Measurements from ENCODE around the gene PRKAB2. TPM values are rescaled to one million over a fixed set of nuclear protein-coding genes. Genes with fewer than 3 reads are reported as not detected.

PRKAB2 gene, protein sequence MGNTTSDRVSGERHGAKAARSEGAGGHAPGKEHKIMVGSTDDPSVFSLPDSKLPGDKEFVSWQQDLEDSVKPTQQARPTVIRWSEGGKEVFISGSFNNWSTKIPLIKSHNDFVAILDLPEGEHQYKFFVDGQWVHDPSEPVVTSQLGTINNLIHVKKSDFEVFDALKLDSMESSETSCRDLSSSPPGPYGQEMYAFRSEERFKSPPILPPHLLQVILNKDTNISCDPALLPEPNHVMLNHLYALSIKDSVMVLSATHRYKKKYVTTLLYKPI
- 36.0 and 46.0 TPM in 2 replicates for total RNA-seq (2014; rRNA removed; shearing (Covaris generic))

- H3K27me3 ChIP-seq (ENCODE audit: control insufficient read depth, insufficient read depth, low read length) = no peaks in the 10 kb centered on the region
- H3K36me3 ChIP-seq (replicated peaks; ENCODE audit: control insufficient read depth, insufficient read depth, low read length) = no peaks in the 10 kb centered on the region
- peak within 1 kb of the TSS; percentile 100 for H3K4me3 ChIP-seq (ENCODE audit: insufficient read depth, low read depth, low read length)
- peak; percentile 96 for DNase-seq
These were observed at the start of gene PRKAB2 for GRCh38 chr1:147172168-147173016. Gene PRKAB2, minus strand, starts transcription at chr1:147172470. Its CDS starts 326 bp downstream, at chr1:147172144.

DNA sequence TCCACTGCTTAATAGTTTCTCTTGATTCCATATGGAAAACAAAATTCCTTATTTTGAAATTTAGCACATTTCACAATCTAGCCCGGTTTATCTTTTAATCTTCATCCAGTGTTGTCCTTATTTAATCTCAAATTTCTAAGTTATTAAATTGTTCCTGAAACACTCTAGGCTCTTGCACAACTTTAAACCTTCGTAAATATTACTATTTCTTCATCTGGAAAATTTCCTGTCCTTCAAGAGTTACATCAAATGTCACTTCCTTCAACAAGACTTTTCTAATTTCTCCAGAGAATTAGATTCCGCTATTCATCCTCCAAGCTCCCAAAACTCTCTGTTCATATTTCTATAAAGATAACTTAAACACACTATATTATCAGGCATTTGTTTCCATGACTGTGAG lies 46.3 kb upstream of the PRKAB2 start:
- H3K4me3 ChIP-seq (ENCODE audit: insufficient read depth, low read depth, low read length) = no peak overlapping the region
- no peaks in the 10 kb centered on the region for H3K36me3 ChIP-seq (replicated peaks; ENCODE audit: control insufficient read depth, insufficient read depth, low read length)
- no peaks in the 10 kb centered on the region for H3K27me3 ChIP-seq (ENCODE audit: control insufficient read depth, insufficient read depth, low read length)
- DNase-seq = no peak

DNA sequence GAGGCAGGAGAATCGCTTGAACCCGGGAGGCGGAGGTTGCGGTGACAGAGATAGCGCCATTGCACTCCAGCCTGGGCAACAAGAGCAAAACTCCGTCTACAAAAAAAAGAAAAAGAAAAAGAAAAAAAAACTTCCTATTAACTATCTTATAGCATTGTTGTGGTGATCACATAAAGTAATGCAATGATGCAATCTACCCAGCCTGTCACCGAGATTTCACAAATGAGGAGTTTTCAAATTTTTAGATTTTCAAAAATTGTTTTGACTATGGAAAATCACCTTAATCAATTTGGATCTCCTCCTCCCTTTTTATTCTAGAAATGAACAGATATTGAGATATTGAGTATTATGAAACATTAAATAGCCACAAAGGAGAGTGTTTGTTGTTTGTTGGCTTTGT lies 44.9 kb upstream of the PRKAB2 start:
- no peak for DNase-seq
- Histone ChIP-seq H3K36me3 (replicated peaks; ENCODE audit: control insufficient read depth, insufficient read depth, low read length) (no peaks in the 10 kb centered on the region), H3K27me3 (ENCODE audit: control insufficient read depth, insufficient read depth, low read length) (no peaks in the 10 kb centered on the region), H3K4me3 (ENCODE audit: insufficient read depth, low read depth, low read length) (no peak overlapping the region)

- Histone ChIP-seq H3K27me3 (ENCODE audit: control insufficient read depth, insufficient read depth, low read length) (no peaks in the 10 kb centered on the region), H3K4me3 (ENCODE audit: insufficient read depth, low read depth, low read length) (no peak overlapping the region), H3K36me3 (replicated peaks; ENCODE audit: control insufficient read depth, insufficient read depth, low read length) (no peaks in the 10 kb centered on the region)
- no peak for DNase-seq
These were observed 43.9 kb upstream of the PRKAB2 start for GRCh38 chr1:147216124-147216523.

DNA sequence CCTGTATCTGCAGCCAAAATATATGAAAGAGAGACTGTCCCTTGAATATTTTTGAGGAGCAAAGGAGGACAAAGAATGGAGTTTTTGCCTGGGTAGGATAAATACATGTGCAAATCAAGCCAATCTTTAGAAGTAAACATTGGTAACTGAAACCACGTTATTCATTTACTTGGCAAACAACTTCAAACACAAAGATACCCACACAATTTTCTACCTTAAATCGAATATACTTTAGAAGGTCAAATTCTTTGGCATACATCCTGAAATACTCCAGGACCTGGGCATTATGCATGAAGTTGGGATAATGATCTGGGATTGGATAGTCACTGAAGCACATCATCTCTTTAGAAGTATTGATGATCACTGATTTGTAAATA lies 43.3 kb upstream of the PRKAB2 start:
- no peaks in the 10 kb centered on the region for H3K36me3 ChIP-seq (replicated peaks; ENCODE audit: control insufficient read depth, insufficient read depth, low read length)
- no peak for DNase-seq
- H3K27me3 ChIP-seq (ENCODE audit: control insufficient read depth, insufficient read depth, low read length) = no peaks in the 10 kb centered on the region

DNA sequence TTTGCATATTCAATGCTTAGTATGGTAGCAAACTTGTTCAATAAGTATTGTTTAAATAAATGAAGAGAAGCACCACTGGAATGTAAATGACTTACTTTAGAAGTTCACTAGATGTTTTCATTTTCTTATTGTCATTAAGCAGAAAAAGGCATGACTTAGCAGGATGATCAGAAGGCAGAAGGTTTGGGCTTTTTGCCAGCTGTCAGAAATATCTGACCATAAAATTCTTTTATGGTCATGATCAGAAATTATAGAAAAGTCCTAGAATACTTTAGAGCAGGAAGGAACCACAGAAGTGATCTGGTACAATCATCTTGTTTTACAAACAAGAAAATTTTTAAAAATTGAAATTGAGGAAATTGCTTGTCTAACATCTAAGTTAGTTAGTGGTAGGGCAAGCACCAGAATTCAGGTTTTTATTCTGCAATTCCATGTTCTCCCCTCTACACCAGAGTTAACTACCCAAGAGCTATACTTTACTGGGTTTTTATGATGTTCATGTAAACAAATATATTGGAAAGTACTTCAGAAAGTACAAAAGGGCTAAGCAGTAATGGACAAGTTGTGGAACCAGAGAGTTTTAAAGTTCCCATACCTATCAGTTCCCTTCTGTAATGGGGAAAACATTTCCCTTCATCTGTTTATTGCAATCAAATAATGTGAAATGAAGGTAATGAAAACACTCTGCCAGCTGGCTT lies 42.7 kb upstream of the PRKAB2 start:
- Histone ChIP-seq H3K36me3 (replicated peaks; ENCODE audit: control insufficient read depth, insufficient read depth, low read length) (no peaks in the 10 kb centered on the region), H3K4me3 (ENCODE audit: insufficient read depth, low read depth, low read length) (no peak overlapping the region), H3K27me3 (ENCODE audit: control insufficient read depth, insufficient read depth, low read length) (no peaks in the 10 kb centered on the region)
- no peak for DNase-seq

More for the DNA sequence above, 43.3 kb upstream of the PRKAB2 start:
- H3K4me3 ChIP-seq (ENCODE audit: insufficient read depth, low read depth, low read length) = no peak overlapping the region

GRCh38 chr1:147214325-147214724 lies 42.1 kb upstream of the PRKAB2 start:
- H3K4me3 ChIP-seq (ENCODE audit: insufficient read depth, low read depth, low read length) = no peak overlapping the region
- H3K27me3 ChIP-seq (ENCODE audit: control insufficient read depth, insufficient read depth, low read length) = no peaks in the 10 kb centered on the region; the same call in 1 of the 2 replicates
- H3K36me3 ChIP-seq (replicated peaks; ENCODE audit: control insufficient read depth, insufficient read depth, low read length) = no peaks in the 10 kb centered on the region
- DNase-seq = no peak

DNA sequence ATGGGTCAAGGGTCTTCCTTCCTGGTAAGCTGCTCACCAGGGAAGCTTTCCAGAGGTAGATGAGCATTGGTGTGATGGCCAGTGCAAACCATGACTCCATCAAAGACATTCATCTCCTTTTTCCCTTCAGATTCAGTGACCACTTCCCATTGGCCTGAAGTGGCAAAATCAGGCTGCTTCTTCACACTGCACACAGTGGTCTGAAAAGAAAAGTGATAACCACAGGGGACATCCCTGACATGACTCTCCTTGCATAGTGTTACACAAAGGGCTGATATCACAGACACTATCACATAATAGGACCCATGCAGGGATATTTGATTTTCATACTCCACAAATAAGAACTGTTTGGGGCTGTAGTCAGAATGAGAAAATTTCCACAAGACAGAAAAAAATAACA lies 41.0 kb upstream of the PRKAB2 start:
- no peak for DNase-seq
- Histone ChIP-seq H3K36me3 (replicated peaks; ENCODE audit: control insufficient read depth, insufficient read depth, low read length) (no peaks in the 10 kb centered on the region), H3K4me3 (ENCODE audit: insufficient read depth, low read depth, low read length) (no peak overlapping the region), H3K27me3 (ENCODE audit: control insufficient read depth, insufficient read depth, low read length) (no peaks in the 10 kb centered on the region; the same call in 1 of the 2 replicates)

DNA sequence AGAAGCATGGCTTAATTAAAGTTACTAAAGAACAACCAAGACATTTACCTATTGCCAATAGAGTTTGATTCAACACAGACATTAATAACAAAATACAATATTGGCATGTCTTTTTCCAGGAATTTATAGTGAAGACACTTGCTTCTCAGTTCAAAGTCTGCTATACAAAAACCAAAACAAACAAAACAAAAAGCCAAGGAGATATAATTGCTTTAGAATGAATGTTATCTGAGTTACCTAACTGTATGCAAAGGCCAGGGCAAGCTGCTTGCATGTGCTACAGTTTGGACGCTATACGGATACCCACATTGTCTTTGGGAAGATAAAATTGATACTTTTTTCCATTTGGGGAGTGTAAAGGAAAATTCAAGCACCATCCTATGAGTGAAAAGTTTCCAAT lies 39.3 kb upstream of the PRKAB2 start:
- Histone ChIP-seq H3K36me3 (replicated peaks; ENCODE audit: control insufficient read depth, insufficient read depth, low read length) (no peaks in the 10 kb centered on the region), H3K27me3 (ENCODE audit: control insufficient read depth, insufficient read depth, low read length) (no peaks in the 10 kb centered on the region; the same call in 1 of the 2 replicates), H3K4me3 (ENCODE audit: insufficient read depth, low read depth, low read length) (no peak overlapping the region)
- DNase-seq = no peak

- DNase-seq = no peak
- H3K27me3 ChIP-seq (ENCODE audit: control insufficient read depth, insufficient read depth, low read length) = no peaks in the 10 kb centered on the region; the same call in 1 of the 2 replicates
- no peaks in the 10 kb centered on the region for H3K36me3 ChIP-seq (replicated peaks; ENCODE audit: control insufficient read depth, insufficient read depth, low read length)
- no peak overlapping the region for H3K4me3 ChIP-seq (ENCODE audit: insufficient read depth, low read depth, low read length)
These were observed 38.7 kb upstream of the PRKAB2 start for GRCh38 chr1:147210987-147211386.

DNA sequence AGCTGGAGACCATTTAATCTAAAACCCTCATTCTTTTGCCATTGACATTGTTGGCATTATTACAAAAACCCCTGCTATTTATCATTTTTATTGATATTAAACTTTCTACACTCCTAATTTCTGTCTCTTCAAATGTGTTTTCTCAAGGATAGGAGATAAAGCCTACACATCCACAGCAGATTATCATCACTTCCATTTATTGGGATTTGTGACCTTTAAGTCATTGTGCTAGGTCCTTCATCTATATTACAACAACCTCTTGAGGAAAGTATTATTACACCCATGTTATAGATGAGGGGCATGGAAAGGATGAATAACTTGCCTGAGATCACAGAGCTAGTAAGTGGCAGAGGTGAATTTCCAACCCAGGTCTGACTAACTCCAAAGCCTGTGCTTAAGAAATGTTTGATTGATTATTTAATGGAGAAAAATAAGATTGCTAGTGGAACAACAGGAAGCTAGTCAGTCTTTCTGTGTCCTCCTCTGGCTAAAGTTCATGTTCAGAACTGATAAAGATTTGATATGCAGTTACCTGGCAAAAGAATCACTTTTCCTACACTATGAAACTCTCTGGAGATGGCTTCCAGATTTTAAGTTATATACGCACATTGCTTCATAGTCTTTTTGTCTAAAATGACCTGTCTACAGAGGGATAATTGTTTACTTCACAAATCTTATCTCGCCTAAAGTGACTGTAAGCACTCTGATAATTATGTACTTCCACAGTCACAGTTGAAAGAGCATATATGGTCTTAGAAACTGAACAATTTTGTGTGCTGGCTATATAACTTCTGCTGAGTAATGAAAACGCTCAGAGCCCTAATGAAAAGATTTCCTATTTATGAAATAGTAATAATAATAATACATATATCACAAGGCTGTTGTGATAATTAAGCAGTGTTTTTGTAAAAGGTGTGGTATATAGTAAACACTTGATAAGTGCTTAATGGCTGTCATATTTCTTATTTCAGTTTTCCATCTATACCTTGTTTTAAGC lies 37.9 kb upstream of the PRKAB2 start:
- no peaks in the 10 kb centered on the region for H3K36me3 ChIP-seq (replicated peaks; ENCODE audit: control insufficient read depth, insufficient read depth, low read length)
- DNase-seq = no peak
- H3K27me3 ChIP-seq (ENCODE audit: control insufficient read depth, insufficient read depth, low read length) = no peaks in the 10 kb centered on the region; the same call in 1 of the 2 replicates
- H3K4me3 ChIP-seq (ENCODE audit: insufficient read depth, low read depth, low read length) = no peak overlapping the region

DNA sequence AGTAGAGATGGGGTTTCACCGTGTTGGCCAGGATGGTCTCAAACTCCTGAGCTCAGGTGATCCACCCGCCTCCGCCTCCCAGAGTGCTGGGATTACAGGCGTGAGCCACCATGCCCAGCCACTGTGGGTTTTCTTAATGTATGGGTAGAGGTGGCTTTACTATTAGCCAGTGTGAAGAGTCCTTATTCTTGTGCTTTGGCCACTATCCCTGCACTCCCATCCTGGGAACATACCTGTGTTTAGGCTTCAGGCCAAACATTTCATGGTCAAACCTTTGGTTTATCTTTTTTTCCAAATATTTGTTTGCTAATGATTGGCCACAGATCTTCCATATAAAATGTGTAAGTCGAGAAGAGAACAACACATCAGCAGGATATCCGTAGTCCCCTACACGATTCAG lies 36.3 kb upstream of the PRKAB2 start:
- Histone ChIP-seq H3K4me3 (ENCODE audit: insufficient read depth, low read depth, low read length) (no peak overlapping the region), H3K36me3 (replicated peaks; ENCODE audit: control insufficient read depth, insufficient read depth, low read length) (no peaks in the 10 kb centered on the region), H3K27me3 (ENCODE audit: control insufficient read depth, insufficient read depth, low read length) (no peaks in the 10 kb centered on the region; the same call in 1 of the 2 replicates)
- no peak for DNase-seq

- Histone ChIP-seq H3K4me3 (ENCODE audit: insufficient read depth, low read depth, low read length) (no peak overlapping the region), H3K27me3 (ENCODE audit: control insufficient read depth, insufficient read depth, low read length) (no peaks in the 10 kb centered on the region; the same call in 1 of the 2 replicates), H3K36me3 (replicated peaks; ENCODE audit: control insufficient read depth, insufficient read depth, low read length) (no peaks in the 10 kb centered on the region)
- no peak for DNase-seq
These were observed 34.9 kb upstream of the PRKAB2 start for GRCh38 chr1:147207192-147207591.

GRCh38 chr1:147204080-147204479 lies 31.8 kb upstream of the PRKAB2 start:
- no peaks in the 10 kb centered on the region for H3K36me3 ChIP-seq (replicated peaks; ENCODE audit: control insufficient read depth, insufficient read depth, low read length)
- no peaks in the 10 kb centered on the region for H3K27me3 ChIP-seq (ENCODE audit: control insufficient read depth, insufficient read depth, low read length)
- DNase-seq = no peak
- no peak overlapping the region for H3K4me3 ChIP-seq (ENCODE audit: insufficient read depth, low read depth, low read length)

All from H7 (cell line).